8988T (cell line): Measurements from ENCODE around the gene RAB24.
"Not testable (repeated sequence)": the region's sequence is repeated elsewhere in the genome, so short reads cannot be mapped to it uniquely, and the experiment has no call there.

ENCODE experiments used
- DNase-seq: peaks from one replicate; pipeline ENCODE4 v3.0.0; 2011

Gene RAB24

DNA sequence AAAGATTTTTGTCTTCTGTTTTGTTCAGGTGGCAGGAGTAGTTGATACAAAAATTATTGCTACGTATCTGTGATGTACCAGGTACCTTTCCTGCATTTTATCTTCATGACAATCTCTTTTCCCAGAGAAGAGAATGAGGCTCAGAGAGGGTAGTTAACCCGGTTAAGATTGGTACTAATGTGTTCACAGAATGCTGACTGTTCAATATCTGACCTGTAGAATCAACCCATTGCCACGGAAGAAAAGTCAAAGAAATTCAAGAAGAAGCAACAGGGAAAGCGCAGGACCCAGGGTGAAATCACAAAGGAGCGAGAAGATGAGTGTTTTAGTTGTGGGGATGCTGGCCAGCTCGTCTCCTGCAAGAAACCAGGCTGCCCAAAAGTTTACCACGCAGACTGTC lies 11.8 kb downstream of the RAB24 start:
- no peak for DNase-seq

DNA sequence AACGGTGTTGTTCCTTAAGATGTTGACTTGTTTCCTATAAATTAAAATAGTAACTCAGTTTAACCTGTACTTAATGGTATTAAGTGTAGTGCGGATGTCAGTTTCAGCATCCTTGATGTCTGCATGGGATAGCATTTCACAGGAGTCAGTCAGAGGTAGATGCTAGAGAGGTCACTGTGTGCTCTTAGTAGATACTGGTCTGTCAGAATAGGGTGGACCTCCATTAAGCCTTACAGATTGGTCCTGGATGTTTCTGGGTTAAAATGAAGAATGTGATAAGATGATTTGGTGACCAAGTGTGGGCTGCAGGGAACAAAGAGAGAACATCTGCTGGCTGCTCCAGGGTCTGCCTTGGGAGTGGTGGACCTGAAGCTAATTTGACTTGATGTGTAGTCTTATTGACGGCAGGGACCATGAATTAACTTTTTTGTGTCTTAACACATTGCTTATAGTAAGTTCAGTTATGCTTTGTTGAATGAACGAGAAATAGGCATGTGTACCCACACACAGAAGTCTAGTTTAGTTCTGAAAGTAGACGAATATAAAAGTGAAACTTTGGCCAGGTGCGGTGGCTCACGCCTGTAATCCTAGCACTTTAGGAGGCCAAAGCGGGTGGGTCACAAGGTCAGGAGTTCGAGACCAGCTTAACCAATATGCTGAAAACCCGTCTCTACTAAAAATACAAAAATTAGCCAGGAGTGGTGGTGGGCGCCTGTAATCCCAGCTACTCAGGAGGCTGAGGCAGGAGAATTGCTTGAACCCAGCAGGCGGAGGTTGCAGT lies 12.5 kb downstream of the RAB24 start:
- no peak for DNase-seq

DNA sequence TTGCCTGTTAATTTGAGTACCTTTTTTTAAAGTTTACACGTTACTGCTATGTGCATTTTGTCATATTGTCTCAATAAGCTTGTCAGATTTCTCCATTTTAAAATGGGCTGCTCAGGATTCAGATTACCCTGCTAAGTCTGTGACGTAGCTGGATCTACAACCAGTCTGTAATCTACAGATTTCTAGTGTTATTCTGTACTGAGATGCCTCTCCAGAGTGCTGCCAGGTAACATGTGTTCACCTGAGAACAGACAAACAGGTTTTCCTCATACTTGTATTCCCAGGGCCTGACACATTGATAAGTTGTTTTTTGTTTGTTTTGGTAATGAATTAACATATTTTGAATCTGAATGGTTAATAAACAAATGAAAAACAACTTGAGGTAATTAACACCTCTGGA lies 15.3 kb downstream of the RAB24 start:
- DNase-seq: no peak

DNA sequence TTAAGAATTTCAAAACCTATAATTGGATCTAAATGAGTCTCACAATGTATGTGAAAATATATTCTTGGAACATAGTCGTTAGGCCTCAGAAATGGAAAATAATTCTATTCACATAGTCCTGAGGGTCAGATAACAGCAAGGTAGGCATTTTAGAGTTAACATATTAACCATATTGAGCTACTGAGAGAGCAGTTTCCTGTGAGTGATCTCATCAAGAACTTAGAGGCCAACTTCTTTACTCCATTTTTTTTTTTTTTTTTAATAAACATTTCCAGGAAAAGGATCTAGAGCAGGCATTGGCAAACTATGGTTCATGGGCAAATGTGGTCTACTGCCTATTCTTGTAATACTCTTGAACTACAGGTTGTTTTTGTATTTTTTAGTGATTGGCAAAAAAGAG lies 26.6 kb downstream of the RAB24 start:
- DNase-seq: no peak

DNA sequence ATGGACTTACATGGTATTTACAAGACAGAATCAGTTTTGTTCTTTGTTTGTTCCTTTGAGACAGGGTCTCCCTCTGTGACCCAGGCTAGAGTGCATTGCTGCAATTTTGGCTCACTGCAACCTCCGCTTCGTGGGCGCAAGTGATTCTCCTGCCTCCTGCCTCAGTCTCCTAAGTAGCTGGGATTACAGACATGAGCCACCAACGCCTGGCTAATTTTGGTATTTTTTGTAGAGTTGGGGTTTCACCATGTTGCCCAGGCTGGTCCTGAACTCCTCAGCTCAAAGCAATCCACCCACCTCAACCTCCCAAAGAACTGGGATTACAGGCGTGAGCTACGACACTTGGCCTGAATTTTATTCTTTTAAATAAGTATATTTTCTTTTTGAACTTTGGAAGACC lies 27.6 kb downstream of the RAB24 start:
- no peak for DNase-seq

DNA sequence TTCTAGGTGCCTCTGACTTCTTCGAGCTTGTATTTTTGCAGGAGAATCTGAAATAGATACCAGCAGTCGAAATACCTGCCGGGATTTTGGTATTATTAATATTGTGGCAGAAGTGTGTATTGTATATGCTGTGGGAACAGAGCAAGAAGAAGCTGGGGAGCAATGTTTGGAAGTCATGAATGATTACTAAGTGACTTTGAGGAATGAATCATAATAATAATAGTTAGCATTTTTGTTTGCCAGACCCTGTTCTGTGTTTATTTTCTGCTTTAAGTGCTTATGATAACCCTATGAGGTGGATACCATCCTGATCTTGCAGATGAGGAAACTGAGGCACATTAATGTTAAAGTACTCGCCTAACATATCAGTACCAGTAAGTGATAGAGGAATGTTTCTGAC lies 32.4 kb downstream of the RAB24 start:
- DNase-seq: no peak

DNA sequence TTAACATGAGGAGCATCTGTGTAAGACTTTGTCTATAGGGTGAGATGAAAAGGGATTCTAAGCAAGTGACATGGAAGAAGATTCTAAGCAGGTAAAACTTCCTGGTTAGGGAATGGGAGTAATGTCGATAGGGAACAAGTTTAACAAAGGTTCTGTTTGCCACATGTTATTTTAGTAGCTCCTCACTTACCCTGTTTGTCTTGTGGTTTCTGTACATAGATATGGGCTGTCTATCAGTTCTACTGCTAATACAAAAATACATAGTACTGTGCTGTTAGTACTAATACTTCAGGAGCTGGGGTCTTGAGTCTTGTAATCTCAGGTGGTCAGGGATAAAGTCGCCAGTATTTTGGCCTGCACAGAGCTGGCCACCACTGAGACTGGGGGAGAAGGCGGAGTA lies 32.9 kb downstream of the RAB24 start:
- DNase-seq: no peak

DNA sequence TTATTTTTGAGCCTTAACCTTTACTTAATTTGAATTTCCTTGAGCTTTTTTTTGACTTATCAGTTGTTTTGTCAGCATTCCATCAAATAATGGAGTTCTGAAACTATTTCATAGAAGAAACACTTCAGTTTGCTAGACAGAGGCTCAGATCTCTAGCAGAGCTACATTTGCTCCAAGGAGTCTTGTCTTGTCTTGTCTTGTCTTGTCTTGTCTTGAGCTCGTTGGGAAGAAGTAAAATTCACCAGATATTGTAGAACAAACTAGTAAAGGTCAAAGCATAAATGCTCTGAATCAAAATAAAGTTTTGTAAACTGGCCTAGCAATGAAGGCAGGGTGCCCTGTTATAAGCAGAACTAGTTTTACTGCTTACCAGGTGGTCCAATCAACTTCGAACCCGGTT lies 33.5 kb downstream of the RAB24 start:
- DNase-seq: no peak

DNA sequence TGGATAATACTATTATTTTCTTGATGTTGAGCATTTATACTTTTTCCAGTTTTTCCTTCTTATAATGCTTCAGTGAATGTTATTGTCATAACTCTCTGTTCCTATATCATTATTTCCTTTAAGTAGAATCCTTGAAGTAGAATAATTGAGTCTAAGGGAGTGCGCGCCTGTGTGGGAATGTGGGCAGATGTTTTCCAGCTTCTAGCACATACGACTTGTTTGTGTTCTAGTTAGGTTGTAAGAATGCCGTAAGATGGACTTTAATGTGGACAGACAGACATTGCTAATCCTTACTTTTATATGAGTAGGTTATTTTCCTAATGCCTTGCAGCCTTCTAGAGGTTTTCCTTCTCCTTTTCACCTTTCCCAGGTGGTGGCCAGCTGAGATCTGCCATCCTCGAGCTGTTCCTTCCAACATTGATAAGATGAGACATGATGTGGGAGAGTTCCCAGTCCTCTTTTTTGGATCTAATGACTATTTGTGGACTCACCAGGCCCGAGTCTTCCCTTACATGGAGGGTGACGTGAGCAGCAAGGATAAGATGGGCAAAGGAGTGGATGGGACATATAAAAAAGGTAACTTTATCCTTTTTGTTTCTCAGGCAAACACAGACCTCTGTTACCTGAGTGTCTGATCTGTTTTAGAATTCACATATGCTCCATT lies 34.2 kb downstream of the RAB24 start:
- no peak for DNase-seq

DNA sequence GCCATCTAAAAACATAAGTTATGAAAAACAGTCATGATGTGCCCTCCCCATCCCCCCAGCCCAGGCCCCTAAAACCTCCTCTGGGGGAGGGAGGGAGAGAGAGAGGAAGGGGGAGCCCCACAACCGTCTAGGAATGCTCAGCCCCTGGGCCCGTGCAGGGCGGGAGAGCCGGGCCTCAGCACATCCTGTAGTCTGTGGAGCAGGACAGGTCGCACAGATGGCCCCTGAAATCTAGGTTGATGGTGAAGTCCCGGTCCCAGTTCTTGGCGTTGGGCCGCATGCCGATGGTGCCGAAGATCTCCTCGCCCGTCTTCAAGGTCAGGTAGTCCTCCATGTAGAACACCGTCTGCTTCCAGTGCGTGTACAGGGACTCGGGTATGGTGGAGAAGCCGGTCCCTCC lies 38.1 kb downstream of the RAB24 start:
- no peak for DNase-seq

DNA sequence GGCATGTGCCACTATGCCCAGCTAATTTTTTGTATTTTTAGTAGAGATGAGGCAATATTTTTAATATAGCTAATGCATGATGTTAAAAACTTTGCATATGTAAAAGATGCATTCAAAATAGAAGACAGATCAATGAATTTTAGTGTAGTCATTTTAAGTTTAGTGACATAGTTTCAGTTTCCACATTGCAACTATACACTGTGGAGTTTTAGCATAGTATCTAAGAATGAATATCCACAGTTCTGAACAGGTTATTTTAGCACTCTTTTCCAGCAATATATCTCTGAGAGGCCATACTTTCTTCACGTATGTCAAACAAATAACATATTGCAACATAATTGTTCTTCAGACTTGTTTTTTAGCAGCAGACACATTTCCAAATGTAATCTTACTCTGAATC lies 39.3 kb downstream of the RAB24 start:
- no peak for DNase-seq

DNA sequence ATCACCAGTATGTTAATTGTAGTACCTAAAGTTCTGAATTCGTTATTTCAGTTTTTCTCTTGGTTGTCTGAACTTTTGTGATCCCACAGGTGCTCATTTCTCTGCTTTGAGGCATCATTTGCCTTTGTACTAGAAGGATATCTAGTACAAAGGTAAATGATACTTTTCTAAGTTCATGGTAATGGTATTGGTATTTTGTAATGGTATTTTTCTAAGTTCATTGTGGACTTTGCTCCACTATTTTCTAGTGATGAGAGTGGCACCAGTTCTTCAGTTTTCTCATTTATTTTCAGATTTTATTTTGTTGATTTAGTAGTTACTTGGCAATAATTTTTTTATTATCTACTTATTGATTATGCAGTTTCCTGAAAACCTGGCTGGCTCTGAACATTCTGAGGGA lies 42.0 kb downstream of the RAB24 start:
- no peak for DNase-seq

DNA sequence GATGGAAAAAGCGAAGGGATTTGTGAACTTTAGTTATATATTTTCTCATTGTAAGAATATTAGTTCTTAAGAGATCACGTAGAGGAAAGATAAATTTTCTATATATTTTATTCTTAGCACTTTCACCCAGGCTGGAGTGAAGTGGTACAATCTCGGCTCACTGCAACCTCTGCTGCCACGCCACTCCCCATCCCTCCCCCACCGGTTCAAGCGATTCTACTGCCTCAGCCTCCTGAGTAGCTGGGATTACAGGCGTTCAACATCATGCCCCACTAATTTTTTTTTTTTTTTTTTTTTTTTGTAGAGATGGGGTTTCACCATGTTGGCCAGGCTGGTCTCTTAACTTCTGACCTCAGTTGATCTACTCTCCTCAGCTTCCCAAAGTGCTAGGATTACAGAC lies 42.6 kb downstream of the RAB24 start:
- no peak for DNase-seq

DNA sequence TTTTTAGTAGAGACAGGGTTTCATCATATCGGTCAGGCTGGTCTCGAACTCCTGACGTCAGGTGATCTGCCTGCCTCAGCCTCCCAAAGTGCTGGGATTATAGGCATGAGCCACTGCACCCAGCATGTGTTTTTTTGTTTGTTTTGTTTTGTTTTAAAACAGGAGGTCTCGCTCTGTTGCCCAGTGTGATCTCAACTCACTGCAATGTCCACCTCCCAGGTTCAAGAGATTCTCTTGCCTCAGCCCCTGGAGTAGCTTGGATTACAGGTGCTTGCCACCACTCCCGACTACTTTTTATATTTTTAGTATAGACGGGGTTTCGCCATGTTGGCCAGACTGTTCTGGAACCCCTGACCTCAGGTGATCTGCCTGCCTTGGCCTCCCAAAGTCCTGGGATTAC lies 44.8 kb downstream of the RAB24 start:
- not testable (repeated sequence) for DNase-seq

DNA sequence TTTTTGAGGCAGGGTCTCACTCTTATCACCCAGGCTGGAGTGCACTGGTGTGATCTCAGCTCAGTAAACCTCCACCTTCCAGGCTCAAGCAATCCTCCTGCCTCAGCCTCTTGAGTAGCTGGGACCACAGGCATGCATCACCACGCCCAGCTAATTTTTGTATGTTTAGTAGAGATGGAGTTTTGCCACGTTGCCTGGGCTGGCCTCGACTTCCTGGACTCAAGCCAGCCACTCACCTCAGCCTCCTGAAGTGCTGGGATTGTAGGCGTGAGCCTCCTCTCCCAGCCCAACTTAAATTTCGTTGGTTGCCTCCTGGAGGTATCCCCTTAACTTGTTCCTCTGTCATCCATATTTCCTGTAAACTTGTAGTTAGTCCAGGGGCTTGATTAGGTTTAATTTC lies 47.2 kb downstream of the RAB24 start:
- no peak for DNase-seq

DNA sequence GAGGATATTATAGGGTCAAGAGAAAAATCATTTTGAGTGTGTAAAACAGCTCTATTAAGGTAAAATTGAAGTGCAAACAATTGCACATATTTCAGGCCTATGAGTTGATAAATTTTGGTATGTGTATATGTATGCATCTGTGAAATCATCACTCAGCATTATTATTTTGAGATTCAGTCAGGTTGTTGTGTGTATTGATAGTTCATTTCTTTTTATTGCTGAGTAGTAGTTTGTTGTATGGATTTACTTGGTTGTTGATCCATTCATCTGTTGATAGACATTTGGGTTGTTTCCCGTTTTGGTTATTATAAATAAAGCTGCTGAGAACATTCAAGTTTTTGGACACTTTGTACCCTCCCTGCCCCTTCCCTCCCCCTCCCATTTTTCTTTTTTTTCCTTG lies 50.3 kb downstream of the RAB24 start:
- DNase-seq: no peak
